Coronary artery (tissue), 2 donors: ENCODE measurements around the gene TOP3A.
"Not testable (repeated sequence)": the region's sequence is repeated elsewhere in the genome, so short reads cannot be mapped to it uniquely, and the experiment has no call there.

ENCODE experiments used
- DNase-seq: peaks from one replicate; pipeline ENCODE4 v3.0.0-alpha.2; 2017; ENCODE audit warnings: low spot score
- H3K27ac ChIP-seq, 2 donors: fragments of 200-600 bp; sonication (generic); one replicate each; pipeline ENCODE4 v1.5.1; 2016 to 2019
- H3K4me3 ChIP-seq: fragments of 200-600 bp; sonication (generic); 2 replicates; pipeline ENCODE4 v1.5.1; 2016; ENCODE audit warnings: mild to moderate bottlenecking, moderate library complexity
- TF ChIP-seq, protein P1 (sequence below): fragments of 200-600 bp; sonication (generic); IDR thresholded peaks from one replicate; pipeline ENCODE4 v1.5.1; 2019; ENCODE audit warnings: antibody characterized with exemption

The TOP3A gene

DNA sequence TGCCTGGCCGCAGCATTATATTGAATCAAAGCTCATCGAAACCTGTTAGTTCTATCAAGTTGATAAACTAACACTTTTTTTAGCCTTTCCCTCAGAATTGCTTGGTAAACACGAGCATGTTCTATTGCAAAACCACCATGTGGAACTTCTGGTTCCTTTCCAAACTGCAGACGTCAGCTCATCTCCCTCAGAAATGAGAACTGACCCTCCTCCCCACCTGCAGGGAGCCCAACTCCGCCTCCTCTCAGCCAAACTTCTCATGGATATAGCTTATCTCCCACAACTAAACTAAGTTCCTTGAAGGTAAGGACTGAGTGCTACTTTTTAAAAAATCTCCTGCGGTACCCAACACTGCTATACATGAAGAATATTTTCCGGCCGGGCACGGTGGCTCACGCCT lies 41.8 kb upstream of the TOP3A start:
- no peak overlapping the region for H3K4me3 ChIP-seq
- no peak for DNase-seq
- peak overlapping the region in 1 of 2 donors; percentile 62 for H3K27ac ChIP-seq
- TF ChIP-seq, protein P1, sequence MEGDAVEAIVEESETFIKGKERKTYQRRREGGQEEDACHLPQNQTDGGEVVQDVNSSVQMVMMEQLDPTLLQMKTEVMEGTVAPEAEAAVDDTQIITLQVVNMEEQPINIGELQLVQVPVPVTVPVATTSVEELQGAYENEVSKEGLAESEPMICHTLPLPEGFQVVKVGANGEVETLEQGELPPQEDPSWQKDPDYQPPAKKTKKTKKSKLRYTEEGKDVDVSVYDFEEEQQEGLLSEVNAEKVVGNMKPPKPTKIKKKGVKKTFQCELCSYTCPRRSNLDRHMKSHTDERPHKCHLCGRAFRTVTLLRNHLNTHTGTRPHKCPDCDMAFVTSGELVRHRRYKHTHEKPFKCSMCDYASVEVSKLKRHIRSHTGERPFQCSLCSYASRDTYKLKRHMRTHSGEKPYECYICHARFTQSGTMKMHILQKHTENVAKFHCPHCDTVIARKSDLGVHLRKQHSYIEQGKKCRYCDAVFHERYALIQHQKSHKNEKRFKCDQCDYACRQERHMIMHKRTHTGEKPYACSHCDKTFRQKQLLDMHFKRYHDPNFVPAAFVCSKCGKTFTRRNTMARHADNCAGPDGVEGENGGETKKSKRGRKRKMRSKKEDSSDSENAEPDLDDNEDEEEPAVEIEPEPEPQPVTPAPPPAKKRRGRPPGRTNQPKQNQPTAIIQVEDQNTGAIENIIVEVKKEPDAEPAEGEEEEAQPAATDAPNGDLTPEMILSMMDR, result no peak

DNA sequence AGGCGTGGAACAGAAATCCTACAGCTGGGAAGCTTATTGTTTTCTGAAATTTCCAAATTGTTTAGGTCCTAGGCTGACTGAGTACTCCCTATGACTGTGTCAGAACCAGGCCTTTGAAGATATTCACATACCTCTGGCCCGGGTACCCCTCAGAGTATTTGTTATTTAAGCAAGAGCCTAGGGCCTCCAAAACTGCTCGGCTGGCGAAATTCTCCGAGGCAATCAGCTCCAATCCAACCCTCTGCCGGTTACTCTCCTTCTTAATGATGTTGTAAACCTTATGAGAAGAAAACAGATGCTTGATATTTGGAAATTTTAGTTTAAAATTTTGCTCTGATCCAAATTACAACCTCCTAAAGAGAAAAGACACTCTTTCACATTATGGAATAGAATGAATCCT lies 38.7 kb upstream of the TOP3A start:
- Histone ChIP-seq H3K27ac (no peak overlapping the region), H3K4me3 (no peak overlapping the region)
- DNase-seq, result no peak
- TF ChIP-seq, protein P1, result no peak

DNA sequence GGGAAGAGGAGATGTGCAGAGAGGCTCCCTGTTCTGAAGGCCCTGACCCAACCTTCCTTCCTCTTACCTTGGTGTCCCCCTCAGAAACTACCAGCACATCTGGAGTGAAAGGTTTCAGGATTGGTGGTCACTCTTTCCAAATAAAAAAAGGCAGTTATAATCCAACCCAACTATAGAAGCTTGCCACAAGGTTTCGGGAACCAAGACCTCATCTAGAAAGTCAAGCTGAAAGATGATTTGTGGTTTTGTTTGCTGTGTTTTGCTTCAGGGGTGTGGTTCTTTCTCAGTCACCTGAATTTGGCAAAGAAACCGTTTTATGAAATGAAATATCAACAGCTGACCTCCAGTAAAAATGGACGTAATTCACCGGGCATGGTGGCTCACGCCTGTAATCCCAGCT lies 29.2 kb upstream of the TOP3A start:
- no peak for DNase-seq
- H3K4me3 ChIP-seq, result no peak overlapping the region
- no peak overlapping the region for H3K27ac ChIP-seq
- TF ChIP-seq, protein P1, result no peak

DNA sequence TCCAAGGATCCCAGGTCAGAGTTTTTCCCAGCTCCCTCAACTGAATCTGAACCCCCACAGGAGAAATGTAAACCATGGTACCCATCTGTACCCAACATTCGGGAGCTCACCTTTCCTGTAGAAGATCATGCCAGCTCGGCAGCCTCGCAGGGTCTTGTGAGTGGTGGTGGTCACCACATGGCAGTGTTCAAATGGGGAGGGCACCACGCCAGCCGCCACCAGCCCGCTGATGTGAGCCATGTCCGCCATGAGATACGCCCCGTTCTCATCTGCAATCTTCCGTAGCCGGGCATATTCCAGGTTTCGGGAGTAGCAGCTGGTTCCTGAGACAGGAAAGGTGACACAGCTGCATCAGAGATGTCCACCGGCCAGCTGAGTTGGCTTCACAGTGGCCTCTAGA lies 25.1 kb upstream of the TOP3A start:
- no peak overlapping the region for H3K4me3 ChIP-seq
- TF ChIP-seq, protein P1, result no peak
- no peak for DNase-seq

DNA sequence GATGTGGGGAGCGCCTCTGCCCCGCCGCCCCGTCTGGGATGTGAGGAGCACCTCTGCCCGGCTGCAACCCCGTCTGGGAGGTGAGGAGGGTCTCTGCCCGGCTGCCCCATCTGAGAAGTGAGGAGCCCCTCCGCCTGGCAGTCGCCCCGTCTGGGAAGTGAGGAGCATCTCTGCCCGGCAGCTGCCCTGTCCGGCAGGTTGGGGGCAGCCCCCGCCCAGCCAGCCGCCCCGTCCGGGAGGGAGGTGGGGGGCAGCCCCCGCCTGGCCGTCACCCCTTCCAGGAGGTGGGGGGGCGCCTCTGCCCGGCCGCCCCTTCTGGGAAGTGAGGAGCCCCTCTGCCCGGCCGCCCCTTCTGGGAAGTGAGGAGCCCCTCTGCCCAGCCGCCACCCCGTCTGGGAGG lies 23.4 kb upstream of the TOP3A start:
- H3K27ac ChIP-seq, DNase-seq, H3K4me3 ChIP-seq: not testable (repeated sequence)

More for the DNA sequence above, 25.1 kb upstream of the TOP3A start:
- no peak overlapping the region for H3K27ac ChIP-seq

DNA sequence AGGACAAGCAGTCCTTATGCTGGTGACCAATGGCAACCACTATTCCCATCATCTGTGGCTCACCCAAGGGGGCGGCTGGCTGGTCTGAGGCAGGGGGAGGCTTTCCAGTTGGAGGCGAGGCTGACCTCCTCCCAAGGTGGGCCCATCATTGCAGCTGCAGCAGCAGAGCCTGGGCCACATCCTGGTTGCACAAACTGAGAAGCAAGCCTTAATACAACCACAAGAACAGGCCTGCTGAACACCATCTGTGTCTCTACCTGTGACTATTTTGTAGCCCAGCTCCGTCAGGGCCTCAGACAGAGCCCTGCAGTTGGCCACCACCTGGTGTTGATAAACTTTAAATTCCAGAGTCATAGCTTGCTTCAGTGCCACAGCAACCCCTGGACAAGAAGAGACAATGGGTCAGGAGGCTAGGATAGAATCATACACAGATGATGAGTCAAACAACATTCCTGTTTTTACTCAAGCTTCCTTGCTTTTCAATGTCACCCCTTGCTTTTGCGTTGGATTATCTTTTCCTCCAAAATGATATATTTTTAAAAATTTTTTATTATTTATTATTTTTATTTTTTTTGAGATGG lies 18.2 kb upstream of the TOP3A start:
- Histone ChIP-seq H3K4me3 (no peak overlapping the region), H3K27ac (no peak overlapping the region)
- no peak for DNase-seq
- TF ChIP-seq, protein P1, result no peak

DNA sequence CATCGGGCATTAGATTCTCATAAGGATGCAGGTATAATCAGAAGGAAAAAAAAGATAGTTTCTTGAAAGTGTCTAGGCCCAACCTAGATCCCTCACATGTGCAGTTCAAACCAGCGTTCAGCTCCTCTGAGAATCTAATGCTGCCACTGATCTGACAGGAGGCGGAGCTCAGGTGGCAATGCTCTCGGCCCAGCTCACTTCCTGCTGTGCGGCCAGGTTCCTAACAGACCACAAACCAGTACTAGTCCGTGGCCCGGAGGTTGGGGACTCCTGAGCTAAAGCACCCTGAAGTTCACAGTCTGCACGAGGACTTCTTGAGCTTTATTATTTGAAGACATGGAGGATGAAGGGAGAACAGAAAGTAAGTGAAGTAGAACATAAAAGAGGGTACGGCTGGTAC lies 17.1 kb upstream of the TOP3A start:
- Histone ChIP-seq H3K4me3 (no peak overlapping the region), H3K27ac (no peak overlapping the region)
- DNase-seq, result no peak
- TF ChIP-seq, protein P1, result no peak
